GM18858 (cell line): ENCODE data around the gene GPR61.
A peak's percentile ranks its signal among the peaks of the same experiment; 100 is the strongest.

Experiments
- ATAC-seq: cut with Tn5 transposase; IDR thresholded peaks from one replicate; pipeline ENCODE4 v1.9.1; 2021; ENCODE audit not compliant: unreplicated experiment

GPR61 gene, protein sequence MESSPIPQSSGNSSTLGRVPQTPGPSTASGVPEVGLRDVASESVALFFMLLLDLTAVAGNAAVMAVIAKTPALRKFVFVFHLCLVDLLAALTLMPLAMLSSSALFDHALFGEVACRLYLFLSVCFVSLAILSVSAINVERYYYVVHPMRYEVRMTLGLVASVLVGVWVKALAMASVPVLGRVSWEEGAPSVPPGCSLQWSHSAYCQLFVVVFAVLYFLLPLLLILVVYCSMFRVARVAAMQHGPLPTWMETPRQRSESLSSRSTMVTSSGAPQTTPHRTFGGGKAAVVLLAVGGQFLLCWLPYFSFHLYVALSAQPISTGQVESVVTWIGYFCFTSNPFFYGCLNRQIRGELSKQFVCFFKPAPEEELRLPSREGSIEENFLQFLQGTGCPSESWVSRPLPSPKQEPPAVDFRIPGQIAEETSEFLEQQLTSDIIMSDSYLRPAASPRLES

DNA sequence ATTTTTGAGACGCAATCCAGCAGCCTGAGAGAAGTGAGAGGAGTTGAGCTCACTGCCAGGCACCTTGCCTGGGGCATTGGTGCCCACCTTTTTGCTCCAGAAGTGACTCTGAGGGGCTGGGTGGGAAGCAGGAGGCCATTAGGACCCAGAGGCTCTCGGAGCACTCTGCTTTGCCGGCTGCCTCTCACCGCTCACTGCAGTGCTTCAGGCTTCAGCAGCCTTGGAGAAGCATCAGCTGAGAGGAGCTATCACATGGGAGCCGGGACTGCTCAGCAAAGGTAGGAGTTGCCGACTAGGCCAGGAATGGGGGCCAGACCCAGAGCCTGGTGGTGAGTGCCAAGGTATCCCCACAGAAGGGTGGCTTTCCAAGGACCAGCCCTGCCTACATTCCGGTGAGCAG is at the start of gene GPR61:
Gene GPR61, plus strand, starts transcription at position 197 of the 400 bp plus-strand sequence. CDS start 3,151 bp downstream, outside the sequence.
- ATAC-seq, result no peak

- ATAC-seq, result peak; percentile 32
These were observed 49.4 kb upstream of the GPR61 start for GRCh38 chr1:109490029-109490933.

GRCh38 chr1:109490934-109491302 is 48.8 kb upstream of the GPR61 start:
- ATAC-seq, result no peak

GRCh38 chr1:109491372-109491771 is 48.3 kb upstream of the GPR61 start:
- ATAC-seq, result no peak

DNA sequence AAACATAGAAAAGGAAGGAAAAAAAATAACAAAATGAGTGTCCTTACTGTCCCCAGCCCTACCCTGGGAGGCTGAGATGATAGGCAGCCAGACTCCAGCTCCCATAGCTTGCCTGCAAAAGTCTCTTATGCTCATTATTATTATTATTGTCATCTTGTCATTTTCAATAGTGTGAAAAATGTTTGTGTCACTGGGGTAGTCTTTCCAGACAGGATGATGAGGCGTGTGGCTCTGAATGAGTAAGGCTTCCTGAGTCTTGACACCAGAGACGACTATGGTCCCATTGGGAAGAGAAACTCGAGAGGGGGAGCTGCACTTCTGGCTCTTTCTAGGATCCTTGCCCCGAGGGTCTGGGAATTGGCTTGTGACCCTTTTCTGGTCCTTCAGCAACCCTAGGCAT is 46.9 kb upstream of the GPR61 start:
- ATAC-seq, result no peak

DNA sequence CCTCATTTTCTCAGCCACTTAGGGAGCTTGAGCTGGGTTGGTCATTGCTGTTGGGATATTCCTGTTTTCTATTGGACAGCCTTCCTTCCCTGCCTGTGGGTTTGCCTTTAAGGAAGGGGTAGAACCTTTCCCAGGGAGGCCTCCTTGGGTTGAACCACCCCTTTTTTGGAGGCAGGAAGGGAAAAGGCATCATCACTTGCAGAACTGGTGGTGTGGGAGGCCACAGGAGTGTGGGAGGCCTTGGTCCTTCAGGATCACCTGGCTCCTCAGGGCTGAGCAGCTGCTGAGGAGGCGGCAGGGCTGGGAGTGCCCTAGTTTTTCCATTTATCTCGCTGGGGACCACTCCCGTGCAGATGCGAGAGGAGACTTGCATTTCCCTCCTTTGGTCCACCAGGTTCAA is 46.4 kb upstream of the GPR61 start:
- ATAC-seq, result no peak

DNA sequence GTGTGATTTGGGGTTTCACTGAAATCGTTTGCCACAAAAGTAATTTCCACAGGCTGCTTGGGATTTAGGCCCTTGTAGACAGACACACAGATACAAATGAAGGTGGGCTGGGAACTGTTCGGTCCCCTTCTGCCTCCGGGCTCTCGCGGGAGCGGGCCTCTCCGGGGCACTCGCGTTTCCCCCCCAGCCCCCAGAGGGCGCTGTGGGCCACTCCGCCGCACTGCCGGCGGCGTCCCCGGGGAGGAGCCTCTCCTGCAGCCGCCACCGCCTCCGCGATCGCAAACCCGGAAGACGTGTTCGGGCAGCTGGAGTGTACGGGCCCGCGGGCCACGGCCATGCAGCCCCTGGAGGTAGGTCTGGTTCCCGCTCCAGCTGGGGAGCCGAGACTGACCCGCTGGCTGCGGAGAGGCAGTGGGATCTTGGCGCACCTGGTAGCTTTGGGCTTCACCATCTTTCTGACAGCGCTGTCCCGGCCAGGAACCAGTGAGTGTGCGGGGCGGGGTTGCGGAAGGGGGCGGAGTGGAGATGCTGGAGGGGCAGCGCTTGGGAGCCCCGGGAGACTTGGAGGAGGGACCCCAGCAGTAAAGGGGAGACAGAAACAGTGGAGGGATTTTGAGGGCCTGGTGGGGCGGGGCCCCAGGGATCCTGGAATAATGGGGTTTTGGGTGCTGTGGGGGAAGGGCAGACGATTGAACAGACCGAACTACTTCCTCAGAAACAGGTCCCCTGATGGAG is 45.7 kb upstream of the GPR61 start, which contains the start of gene CYB561D1:
Gene CYB561D1, plus strand, starts transcription at position 290 of the 735 bp plus-strand sequence. Its CDS starts 46 bp downstream, at position 336.
- peak; percentile 73 for ATAC-seq

DNA sequence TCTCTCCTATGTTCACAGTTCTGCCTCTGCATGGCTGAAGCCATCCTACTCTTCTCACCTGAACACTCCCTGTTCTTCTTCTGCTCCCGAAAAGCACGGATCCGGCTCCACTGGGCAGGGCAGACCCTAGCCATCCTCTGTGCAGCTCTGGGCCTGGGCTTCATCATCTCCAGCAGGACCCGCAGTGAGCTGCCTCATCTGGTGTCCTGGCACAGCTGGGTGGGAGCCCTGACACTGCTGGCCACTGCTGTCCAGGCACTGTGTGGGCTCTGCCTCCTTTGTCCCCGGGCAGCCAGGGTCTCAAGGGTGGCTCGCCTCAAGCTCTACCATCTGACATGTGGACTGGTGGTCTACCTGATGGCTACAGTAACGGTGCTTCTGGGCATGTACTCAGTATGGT is 43.9 kb upstream of the GPR61 start:
- ATAC-seq, result no peak

GRCh38 chr1:109497449-109498160 is 42.1 kb upstream of the GPR61 start:
- ATAC-seq, result no peak

DNA sequence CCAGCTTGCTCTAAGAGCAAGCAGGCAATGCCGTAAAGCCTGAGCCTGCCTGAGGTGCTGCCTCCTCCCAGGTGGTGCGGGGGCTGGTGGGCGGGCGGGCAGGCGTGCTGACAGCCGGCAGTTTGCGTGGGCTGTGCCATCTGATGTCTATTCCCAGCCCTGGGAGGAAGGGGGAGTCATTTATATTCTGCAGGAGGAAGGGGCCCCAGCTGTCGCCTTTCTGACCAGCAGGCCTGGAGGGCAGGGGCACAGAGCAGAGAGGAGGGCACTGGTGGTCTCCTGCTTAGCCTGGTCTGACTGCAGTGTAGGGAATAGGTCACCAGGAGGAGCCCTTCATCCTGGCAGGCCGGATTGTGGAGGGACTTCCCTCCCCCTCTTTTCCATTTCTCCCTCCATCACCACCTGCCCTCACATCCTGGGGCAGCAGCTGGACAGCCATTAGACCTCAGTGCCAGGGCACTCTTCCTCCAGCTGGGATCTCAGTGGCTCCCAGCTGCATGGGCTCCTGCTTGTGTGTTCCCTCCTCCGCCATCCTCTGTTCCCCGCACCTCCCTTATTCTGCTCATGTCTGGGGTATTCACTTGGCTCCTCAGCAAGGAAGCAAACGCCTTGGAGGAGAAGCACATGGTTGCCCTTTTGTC is 41.4 kb upstream of the GPR61 start:
- ATAC-seq, result no peak

- no peak for ATAC-seq
These were observed 40.6 kb upstream of the GPR61 start for GRCh38 chr1:109499081-109499480.

DNA sequence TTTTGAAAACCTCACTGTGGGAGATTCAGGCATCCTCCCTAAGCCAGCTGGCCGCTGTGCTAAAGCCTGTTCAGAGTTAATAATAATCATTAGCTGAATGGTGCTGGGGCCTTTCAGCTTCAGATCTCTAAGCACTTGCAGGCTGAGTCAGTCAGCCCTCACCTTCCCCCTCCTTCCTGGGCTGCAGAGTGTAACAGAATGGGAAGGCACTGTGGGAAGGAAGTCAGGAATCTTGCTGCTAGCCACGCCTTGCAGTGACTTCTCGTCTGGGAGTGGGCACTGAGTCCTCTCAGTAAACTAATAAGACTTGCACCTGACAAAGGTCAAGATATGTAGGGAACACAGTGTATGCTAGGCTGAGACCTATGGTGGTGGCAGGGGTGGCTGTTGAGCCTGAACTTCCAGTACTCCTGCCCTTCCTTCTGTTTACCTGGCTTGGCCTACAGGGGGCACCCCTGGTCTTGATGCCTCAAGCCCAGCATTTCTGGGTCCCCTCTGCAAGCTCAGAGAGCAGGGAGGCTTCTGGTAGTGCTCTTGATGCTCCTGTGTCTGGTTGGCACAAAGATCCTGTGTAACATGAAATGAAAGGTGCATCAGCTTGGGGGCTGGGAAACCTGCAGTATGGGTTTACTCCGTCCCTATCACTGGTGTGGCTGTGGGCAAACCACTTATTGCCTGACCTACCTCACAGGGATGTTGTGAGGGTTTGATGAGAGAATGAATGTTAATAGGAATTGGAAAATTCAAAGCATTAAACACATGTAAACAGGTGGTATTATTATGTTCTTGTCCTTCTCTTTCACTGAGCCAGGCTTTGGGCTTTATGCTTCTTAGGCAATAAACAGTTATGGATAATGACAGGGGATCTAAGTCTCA is 39.8 kb upstream of the GPR61 start:
- ATAC-seq, result no peak

- no peak for ATAC-seq
These were observed 38.7 kb upstream of the GPR61 start for GRCh38 chr1:109500941-109501381.

DNA sequence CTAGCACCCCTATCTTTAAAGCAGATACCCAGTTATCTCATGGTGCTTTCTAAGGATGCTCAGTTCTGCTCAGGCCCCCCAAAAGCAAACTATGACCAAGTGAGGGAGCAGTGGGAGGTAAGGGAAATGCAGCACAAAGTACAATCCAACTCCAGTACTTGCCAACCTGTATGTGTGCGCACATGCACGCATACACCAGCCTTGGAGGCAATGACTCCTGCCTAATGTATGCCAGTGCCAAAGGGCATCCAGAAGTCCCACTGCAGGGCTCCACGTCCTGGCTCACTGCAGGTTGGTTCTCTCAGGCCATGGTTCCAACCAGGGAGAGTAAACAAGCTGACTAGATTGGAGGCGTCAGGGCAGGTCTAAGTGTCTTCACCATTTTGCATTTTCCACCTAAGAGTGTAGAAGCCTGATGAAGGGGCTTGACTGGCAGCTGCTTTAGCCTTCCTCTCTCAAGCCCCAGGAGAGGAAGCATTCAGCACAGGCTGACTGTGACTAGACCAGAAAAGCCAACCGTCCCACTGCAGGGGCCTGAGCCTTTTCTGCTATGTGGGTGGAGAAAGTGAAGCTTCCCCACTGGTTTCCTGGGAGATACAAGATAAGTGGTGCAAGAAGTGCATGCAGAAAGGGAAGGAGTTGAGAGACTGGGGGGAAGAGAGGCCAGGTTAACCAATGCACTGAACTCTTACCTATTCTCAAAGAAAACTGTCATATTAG is 37.9 kb upstream of the GPR61 start:
- no peak for ATAC-seq

DNA sequence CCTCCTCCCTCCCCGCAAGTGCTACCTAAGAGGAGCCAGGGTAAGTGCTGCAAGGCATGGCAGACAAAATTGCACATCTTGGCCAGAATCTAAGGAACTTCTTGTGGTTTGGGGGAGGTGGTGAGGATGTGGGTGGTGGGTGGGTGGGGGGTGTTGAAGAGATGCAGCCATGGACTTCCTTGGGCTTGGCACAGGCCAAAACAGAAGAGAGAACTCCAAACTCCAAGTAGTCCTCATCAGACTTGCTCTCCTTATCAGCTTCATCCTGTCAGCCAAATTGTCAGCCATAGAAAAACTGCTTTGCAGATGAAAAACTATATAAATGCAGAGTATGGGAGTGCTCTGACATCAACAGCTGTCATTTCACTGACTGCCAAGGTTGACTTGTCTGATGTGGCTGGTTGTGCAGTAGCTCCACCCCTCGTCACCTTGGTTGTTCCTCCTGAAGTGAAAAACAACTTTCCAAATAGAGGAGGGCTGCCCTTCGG is 37.3 kb upstream of the GPR61 start:
- no peak for ATAC-seq

GRCh38 chr1:109503935-109504334 is 35.7 kb upstream of the GPR61 start:
- no peak for ATAC-seq

- ATAC-seq, result no peak
These were observed 34.7 kb upstream of the GPR61 start for GRCh38 chr1:109504974-109505373.
